ENCODE data around the gene PSME1.

The PSME1 gene

DNA sequence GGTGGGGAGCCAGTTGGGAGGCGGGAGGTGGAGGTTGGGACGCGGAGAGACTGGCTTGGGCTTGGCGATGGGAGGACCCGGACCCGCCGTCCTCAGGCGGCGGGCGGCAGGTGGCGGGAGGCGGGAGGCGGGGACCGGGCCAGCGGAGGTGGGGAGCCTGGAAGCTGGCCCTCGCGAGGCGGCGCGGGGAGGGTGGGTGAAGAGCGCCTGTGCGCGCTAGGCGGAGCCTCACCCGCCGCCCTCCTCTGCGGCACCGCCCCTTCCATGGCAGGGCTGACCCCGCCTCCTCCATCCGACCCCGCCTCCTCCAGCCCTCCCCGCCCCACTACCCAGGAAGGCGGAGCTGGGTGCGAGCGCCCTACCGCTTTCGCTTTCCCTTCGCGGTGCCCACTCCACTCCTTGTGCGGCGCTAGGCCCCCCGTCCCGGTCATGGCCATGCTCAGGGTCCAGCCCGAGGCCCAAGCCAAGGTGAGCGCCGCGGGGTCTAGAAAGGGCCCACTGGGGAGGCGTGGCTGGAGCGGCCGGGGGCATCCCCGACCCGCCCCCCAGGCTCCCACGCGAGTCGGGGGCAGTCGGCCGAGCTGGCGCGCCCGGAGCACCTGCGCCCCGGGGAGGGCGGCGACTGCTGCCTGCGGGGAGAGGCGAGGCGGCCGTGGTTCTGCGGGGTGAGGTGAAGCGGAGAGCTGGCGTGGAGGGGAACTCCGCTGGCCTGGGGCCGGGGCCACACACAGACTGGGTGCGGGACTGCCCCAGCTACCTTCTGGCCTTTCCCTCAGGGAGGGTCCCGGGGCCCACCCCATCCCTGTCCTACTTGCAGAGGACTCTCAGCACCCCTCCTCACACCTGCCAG is at the start of gene PSME1:
TSS of gene PSME1 (plus strand) at position 361 of the 850 bp plus-strand sequence. CDS start at position 430, 69 bp downstream.
- peak within 1 kb of the TSS; percentile 76 for H3K27ac Mint-ChIP-seq
- H3K36me3 Mint-ChIP-seq (ENCODE audit: low read depth), result peaks cover 61% of the 10 kb centered on the region
- peaks cover 64% of the 10 kb centered on the region for H3K4me1 Mint-ChIP-seq (ENCODE audit: low read depth)
- H3K4me3 Mint-ChIP-seq, result peak within 1 kb of the TSS; percentile 85
- no peaks in the 10 kb centered on the region for H3K9me3 Mint-ChIP-seq
- no peaks in the 10 kb centered on the region for H3K27me3 Mint-ChIP-seq
- intact Hi-C loops (cut with micrococcal nuclease), result loop anchor here (1.0 kb wide), 1 partner anchor 21 kb away; no protein-coding TSS in a partner anchor

GRCh38 chr14:24087004-24087403 is 49.0 kb upstream of the PSME1 start:
- no peak overlapping the region for H3K27ac Mint-ChIP-seq
- H3K9me3 Mint-ChIP-seq, result no peaks in the 10 kb centered on the region
- peaks cover 19% of the 10 kb centered on the region for H3K4me1 Mint-ChIP-seq (ENCODE audit: low read depth)
- peaks cover 24% of the 10 kb centered on the region for H3K27me3 Mint-ChIP-seq
- H3K36me3 Mint-ChIP-seq (ENCODE audit: low read depth), result no peaks in the 10 kb centered on the region
- intact Hi-C loops (cut with micrococcal nuclease), result no loop called here
- H3K4me3 Mint-ChIP-seq, result no peak overlapping the region

DNA sequence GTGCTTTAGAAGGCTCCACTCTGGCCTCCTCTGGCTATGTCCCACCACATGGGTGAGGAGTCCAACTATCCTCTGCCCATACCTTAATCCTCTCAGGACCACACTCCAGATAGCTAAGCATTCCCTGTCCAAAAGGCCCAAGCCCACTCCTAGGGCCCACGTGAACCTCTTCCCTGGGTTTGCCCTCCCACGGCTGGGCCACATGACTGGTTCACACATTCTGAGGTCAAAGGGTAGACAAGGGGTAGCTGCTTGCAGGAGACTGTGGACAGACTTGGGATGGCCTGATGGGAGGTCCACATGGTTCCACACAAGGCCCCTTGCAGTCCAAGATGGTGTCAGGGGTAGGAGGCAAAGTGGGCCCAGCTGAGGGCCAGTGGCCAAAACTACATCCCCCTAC is 47.9 kb upstream of the PSME1 start:
- no peak overlapping the region for H3K4me3 Mint-ChIP-seq
- no peak overlapping the region for H3K27ac Mint-ChIP-seq
- H3K9me3 Mint-ChIP-seq, result no peaks in the 10 kb centered on the region
- H3K4me1 Mint-ChIP-seq (ENCODE audit: low read depth), result peaks cover 27% of the 10 kb centered on the region
- no peaks in the 10 kb centered on the region for H3K36me3 Mint-ChIP-seq (ENCODE audit: low read depth)
- intact Hi-C loops (cut with micrococcal nuclease), result no loop called here
- H3K27me3 Mint-ChIP-seq, result peaks cover 13% of the 10 kb centered on the region

DNA sequence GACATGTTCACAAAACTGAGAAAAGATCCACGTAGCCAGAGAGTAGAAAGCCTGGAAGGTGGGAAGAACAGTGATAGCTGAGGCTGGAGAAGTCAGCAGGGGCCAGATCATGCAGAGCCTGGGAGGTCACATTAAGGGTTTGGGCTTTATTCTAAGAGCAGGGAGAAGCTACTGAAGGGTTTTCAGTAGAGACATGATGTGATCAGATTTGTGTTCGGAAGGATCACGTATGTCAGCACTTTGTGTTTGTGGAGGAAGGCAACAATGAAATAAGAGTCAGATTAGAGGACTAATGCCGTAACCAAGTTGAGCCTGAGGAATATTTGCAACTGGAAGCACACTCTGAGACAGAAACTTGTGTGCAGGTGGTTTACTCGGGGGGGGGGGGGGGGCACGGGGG is 46.1 kb upstream of the PSME1 start:
- intact Hi-C loops (cut with micrococcal nuclease), result loop anchor here (1.0 to 5.0 kb wide), 3 partner anchors 32 to 518 kb away; no protein-coding TSS in a partner anchor
- H3K27ac Mint-ChIP-seq, result peak overlapping the region; percentile 13
- H3K4me1 Mint-ChIP-seq (ENCODE audit: low read depth), result peaks cover 34% of the 10 kb centered on the region

GRCh38 chr14:24092110-24092504 is 43.9 kb upstream of the PSME1 start:
- H3K36me3 Mint-ChIP-seq (ENCODE audit: low read depth), result peaks cover 28% of the 10 kb centered on the region
- H3K27me3 Mint-ChIP-seq, result no peaks in the 10 kb centered on the region
- peaks cover 49% of the 10 kb centered on the region for H3K4me1 Mint-ChIP-seq (ENCODE audit: low read depth)
- intact Hi-C loops (cut with micrococcal nuclease), result loop anchor here (5.0 kb wide), 1 partner anchor 520 kb away; no protein-coding TSS in a partner anchor
- H3K4me3 Mint-ChIP-seq, result no peak overlapping the region
- H3K27ac Mint-ChIP-seq, result peak overlapping the region; percentile 88
- no peaks in the 10 kb centered on the region for H3K9me3 Mint-ChIP-seq

More for the DNA sequence above, 46.1 kb upstream of the PSME1 start:
- H3K9me3 Mint-ChIP-seq, result no peaks in the 10 kb centered on the region
- H3K36me3 Mint-ChIP-seq (ENCODE audit: low read depth), result peaks cover 8% of the 10 kb centered on the region
- no peak overlapping the region for H3K4me3 Mint-ChIP-seq
- H3K27me3 Mint-ChIP-seq, result peaks cover 2% of the 10 kb centered on the region

DNA sequence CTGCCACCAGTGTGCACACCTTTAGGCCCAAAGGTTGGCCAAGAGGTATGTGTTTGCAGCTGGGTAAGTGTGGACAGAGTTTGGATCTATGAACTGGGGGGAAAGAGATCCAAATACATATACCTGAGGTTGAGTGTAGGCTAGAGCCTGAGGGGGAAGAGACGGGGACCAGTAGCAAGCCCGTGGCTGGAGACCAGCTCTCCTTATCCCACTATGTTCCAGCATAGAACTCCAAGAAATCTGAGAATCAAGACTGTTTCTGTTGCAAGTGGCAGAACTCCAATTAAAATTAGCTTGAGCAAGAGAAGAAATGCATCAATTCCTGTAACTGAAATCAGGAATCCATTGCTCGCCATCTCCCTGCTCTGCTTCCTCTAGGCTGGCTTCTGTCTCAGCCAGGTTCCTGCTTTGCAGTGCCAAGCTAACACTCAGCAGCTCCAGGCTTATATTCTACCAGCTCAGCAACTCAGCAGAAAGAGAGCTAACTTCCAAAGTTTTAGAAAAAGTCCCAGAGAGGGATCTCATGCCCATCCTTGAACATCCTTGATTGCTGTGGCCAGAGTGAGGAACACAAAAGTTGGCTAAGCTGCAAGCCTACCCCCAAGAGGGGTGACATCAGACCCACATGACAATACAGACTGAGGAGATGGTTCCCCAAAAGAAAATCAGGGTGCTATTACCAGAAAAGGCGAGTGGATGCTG is 43.3 kb upstream of the PSME1 start:
- Mint-ChIP-seq H3K27me3 (no peaks in the 10 kb centered on the region), H3K27ac (peak overlapping the region; percentile 88), H3K9me3 (no peaks in the 10 kb centered on the region), H3K4me1 (ENCODE audit: low read depth) (peaks cover 49% of the 10 kb centered on the region), H3K4me3 (peak overlapping the region; percentile 90), H3K36me3 (ENCODE audit: low read depth) (peaks cover 32% of the 10 kb centered on the region)
- intact Hi-C loops (cut with micrococcal nuclease), result loop anchor here (5.0 kb wide), 1 partner anchor 520 kb away; no protein-coding TSS in a partner anchor

- intact Hi-C loops (cut with micrococcal nuclease), result loop anchor here (5.0 kb wide), 1 partner anchor 521 kb away; no protein-coding TSS in a partner anchor
- H3K4me1 Mint-ChIP-seq (ENCODE audit: low read depth), result peaks cover 55% of the 10 kb centered on the region
- peak overlapping the region; percentile 88 for H3K27ac Mint-ChIP-seq
Measured at GRCh38 chr14:24093207-24093900, 42.6 kb upstream of the PSME1 start.

DNA sequence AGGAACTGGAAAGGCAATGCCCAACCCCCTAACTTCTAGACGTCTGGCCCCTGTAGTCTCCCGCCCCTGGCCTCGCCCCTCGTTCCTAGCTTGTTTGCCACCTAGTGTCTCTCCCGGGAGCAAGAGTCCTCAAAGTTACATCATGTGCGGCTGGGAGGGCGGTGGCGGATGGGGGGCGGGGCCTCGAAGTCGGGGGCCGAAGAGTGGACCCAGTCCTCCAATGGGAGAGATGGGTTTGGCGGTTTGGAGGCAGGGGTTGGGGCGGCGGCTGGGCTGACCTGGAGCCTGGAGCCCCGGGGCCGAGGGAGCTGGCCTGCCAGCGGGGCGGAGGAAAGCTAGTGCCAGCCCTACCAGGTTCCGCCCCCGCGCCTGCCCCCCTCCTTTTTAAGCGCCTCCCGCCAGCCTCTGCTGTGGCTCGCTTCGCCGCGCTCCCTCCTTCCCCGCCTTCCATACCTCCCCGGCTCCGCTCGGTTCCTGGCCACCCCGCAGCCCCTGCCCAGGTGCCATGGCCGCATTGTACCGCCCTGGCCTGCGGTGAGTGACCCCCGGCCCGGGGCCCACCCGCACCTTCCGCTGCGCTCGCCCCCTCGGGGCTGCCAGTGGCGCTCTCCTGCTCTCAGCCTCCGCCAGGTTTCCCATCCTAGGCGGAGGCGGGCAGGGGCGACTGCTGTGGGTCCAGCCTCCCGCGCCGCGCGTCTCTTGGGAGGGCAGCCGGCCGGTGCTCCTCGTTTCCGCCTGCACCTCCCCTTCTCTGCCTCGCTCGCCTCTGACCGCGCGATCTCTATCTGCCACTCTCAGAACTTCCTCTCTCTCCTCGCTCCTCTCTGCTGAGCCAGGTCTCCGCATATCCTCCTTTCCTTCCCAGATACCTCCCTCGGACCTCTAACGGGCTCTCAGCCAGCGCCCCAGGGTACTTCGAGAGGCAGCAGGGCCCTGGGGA is 41.8 kb upstream of the PSME1 start, which contains the start of gene PCK2:
TSS of gene PCK2 (plus strand) at position 411 of the 940 bp plus-strand sequence. CDS start at position 506, 95 bp downstream.
- Mint-ChIP-seq H3K4me1 (ENCODE audit: low read depth) (peaks cover 63% of the 10 kb centered on the region), H3K27me3 (no peaks in the 10 kb centered on the region), H3K27ac (peak within 1 kb of the TSS; percentile 88), H3K4me3 (peak within 1 kb of the TSS; percentile 90), H3K9me3 (no peaks in the 10 kb centered on the region), H3K36me3 (ENCODE audit: low read depth) (peaks cover 47% of the 10 kb centered on the region)
- intact Hi-C loops (cut with micrococcal nuclease), result loop anchor here (1.0 to 5.0 kb wide), 3 partner anchors 20 to 522 kb away; partner anchors contain the start of genes DCAF11, IRF9 and NRL

More at GRCh38 chr14:24093207-24093900, 42.6 kb upstream of the PSME1 start:
- H3K36me3 Mint-ChIP-seq (ENCODE audit: low read depth), result peaks cover 39% of the 10 kb centered on the region
- no peaks in the 10 kb centered on the region for H3K27me3 Mint-ChIP-seq
- no peaks in the 10 kb centered on the region for H3K9me3 Mint-ChIP-seq
- peak overlapping the region; percentile 90 for H3K4me3 Mint-ChIP-seq

- intact Hi-C loops (cut with micrococcal nuclease), result loop anchor here (1.0 to 5.0 kb wide), 3 partner anchors 19 to 523 kb away; partner anchors contain the start of genes DCAF11, IRF9 and NRL
- no peaks in the 10 kb centered on the region for H3K27me3 Mint-ChIP-seq
- peak overlapping the region; percentile 88 for H3K27ac Mint-ChIP-seq
- peaks cover 54% of the 10 kb centered on the region for H3K36me3 Mint-ChIP-seq (ENCODE audit: low read depth)
- peak overlapping the region; percentile 90 for H3K4me3 Mint-ChIP-seq
- H3K4me1 Mint-ChIP-seq (ENCODE audit: low read depth), result peaks cover 70% of the 10 kb centered on the region
- H3K9me3 Mint-ChIP-seq, result no peaks in the 10 kb centered on the region
Measured at GRCh38 chr14:24094841-24095270, 41.1 kb upstream of the PSME1 start.

GRCh38 chr14:24095271-24096068 is 40.5 kb upstream of the PSME1 start:
- intact Hi-C loops (cut with micrococcal nuclease), result no loop called here

GRCh38 chr14:24096545-24097181 is 39.3 kb upstream of the PSME1 start:
- intact Hi-C loops (cut with micrococcal nuclease), result no loop called here
- H3K4me1 Mint-ChIP-seq (ENCODE audit: low read depth), result peaks cover 65% of the 10 kb centered on the region
- H3K4me3 Mint-ChIP-seq, result no peak overlapping the region

More at GRCh38 chr14:24095271-24096068, 40.5 kb upstream of the PSME1 start:
- H3K4me1 Mint-ChIP-seq (ENCODE audit: low read depth), result peaks cover 73% of the 10 kb centered on the region
- no peaks in the 10 kb centered on the region for H3K9me3 Mint-ChIP-seq
- peaks cover 60% of the 10 kb centered on the region for H3K36me3 Mint-ChIP-seq (ENCODE audit: low read depth)
- H3K27ac Mint-ChIP-seq, result peak overlapping the region; percentile 88
- no peaks in the 10 kb centered on the region for H3K27me3 Mint-ChIP-seq
- peak overlapping the region; percentile 90 for H3K4me3 Mint-ChIP-seq

More at GRCh38 chr14:24096545-24097181, 39.3 kb upstream of the PSME1 start:
- Mint-ChIP-seq H3K9me3 (no peaks in the 10 kb centered on the region), H3K27ac (peak overlapping the region; percentile 41), H3K27me3 (no peaks in the 10 kb centered on the region), H3K36me3 (ENCODE audit: low read depth) (peaks cover 72% of the 10 kb centered on the region)
